DMS153 (cell line): ENCODE data around the gene IRF9.

Source experiments
- DNase-seq: peaks from one replicate; lab custom pipeline; 2025; lab: John Stamatoyannopoulos, UW

Gene IRF9

DNA sequence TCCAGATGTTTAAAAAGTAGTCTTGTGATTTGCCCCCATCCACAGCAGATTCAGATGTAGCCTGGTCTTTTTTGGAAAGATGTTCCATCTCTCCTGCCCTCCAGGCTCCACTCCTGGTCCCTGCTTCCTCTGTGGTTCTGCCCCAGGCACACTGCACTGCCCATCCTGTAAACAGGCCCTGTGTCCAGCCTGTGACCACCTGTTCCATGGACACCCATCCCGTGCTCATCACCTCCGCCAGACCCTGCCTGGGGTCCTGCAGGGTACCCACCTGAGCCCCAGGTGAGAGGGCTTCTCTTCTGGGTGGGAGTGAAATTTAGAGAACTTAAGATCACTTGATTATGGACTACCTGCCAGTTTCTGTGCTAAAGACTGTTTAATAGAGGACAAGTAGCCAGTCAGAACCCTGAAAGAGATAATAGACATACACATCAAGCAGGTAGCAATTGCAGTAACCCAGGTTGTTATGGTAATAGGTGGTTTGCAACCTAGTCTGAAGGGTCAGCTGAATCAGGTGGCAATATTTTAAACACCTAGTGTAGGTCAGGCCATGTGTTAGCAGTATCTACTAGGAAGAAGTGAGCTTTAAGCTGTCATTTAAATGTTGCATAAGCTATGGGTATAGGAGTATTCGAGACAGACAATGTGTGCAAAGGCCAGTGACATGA, 11.6 kb upstream of the IRF9 start:
- no peak for DNase-seq

DNA sequence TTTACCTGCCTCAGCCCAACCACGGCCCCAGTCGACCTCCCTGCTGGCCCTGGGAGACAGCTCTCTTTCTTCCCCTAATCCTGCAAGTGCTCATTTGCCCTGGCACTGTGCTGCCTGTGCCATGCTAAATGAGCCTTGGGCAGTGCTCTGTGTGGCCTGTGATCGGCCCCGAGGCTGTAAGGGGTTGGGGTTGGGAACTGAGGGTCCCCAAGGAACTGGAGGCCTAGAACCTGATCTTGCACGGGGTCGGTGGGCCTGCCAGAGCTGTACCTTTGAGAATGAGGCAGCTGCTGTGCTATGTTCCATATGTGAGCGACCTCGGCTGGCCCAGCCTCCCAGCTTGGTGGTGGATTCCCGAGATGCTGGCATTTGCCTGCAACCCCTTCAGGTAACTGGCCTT, 11.0 kb upstream of the IRF9 start:
- DNase-seq = no peak

- DNase-seq = no peak
These were observed 10.5 kb upstream of the IRF9 start for GRCh38 chr14:24150567-24150966.

DNA sequence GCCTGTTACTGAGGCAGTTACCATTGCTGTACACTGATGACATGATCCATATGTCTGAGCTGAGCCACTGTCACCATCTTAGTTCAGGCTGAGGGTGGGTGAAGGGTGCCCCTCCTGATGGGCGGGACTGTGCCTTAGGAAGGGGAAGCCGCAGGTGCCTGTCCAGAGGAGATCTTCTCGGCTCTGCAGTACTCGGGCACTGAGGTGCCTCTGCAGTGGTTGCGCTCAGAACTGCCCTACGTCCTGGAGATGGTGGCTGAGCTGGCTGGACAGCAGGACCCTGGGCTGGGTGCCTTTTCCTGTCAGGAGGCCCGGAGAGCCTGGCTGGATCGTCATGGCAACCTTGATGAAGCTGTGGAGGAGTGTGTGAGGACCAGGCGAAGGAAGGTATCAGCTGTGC, 10.1 kb upstream of the IRF9 start:
- no peak for DNase-seq

- DNase-seq = no peak
These were observed 9.5 kb upstream of the IRF9 start for GRCh38 chr14:24151404-24152080.

DNA sequence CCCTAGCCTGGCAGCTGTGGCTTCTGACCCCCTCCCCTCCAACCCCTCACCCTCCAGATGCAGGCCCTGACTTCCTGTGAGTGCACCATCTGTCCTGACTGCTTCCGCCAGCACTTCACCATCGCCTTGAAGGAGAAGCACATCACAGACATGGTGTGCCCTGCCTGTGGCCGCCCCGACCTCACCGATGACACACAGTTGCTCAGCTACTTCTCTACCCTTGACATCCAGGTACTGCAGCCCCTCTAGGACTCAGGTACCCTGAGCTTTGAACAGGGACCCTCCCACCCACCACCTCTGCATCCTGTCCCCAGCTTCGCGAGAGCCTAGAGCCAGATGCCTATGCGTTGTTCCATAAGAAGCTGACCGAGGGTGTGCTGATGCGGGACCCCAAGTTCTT, 6.0 kb upstream of the IRF9 start:
- no peak for DNase-seq

GRCh38 chr14:24156840-24157239, 4.2 kb upstream of the IRF9 start:
- DNase-seq = no peak

DNA sequence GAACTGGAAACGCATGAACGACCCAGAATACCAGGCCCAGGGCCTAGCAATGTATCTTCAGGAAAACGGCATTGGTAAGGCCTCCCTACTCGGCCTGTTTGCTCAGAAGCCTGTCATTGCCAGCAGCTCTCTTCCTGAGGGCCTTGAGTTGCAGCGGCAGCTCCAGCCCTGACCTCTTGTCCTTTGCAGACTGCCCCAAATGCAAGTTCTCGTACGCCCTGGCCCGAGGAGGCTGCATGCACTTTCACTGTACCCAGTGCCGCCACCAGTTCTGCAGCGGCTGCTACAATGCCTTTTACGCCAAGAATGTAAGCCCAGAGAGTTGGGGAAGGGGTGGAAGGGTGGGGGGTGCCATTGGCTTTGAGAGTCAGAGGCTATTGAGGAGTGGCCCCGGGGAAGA, 3.7 kb upstream of the IRF9 start:
- DNase-seq = no peak

DNA sequence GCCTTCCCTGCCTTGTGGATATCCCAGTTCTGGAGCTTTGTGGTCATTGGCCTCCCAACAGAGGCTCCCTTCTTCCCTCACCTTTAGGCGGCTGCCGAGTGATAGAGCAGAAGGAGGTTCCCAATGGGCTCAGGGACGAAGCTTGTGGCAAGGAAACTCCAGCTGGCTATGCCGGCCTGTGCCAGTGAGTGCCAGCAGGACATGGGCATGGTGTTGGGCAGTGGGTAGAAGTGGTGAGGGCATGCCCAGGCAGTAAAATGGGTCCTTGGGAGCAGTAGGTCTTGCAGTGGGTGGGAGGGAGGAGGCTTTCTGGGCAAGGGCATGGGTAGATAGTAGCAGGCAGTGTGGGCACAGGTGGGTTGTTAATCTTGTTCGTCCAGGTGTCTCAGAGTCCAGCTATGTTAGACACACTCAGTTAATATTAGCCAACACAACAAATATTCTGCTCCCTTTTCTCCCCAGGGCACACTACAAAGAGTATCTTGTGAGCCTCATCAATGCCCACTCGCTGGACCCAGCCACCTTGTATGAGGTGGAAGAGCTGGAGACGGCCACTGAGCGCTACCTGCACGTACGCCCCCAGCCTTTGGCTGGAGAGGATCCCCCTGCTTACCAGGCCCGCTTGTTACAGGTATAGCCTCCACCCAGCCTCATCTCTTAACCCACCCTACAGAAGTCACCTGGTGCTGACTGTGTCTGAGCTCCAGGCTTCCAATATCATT, 1.1 kb upstream of the IRF9 start:
- DNase-seq = no peak

DNA sequence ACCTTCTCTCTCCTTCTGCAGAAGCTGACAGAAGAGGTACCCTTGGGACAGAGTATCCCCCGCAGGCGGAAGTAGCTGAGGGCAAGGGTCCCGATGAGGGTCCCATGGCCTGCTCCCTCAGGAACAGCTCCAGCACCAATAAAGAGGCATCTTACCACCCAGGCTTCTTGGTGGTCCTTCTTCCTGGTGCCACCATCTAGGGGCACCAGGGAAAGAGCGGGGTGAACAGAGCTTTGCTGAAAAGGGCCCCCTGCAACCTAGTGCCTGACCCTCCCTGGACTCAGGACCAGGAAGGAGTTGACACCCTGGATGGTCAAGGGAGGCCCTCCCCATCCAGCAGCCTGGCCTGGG, 591 bp upstream of the IRF9 start:
- no peak for DNase-seq

DNA sequence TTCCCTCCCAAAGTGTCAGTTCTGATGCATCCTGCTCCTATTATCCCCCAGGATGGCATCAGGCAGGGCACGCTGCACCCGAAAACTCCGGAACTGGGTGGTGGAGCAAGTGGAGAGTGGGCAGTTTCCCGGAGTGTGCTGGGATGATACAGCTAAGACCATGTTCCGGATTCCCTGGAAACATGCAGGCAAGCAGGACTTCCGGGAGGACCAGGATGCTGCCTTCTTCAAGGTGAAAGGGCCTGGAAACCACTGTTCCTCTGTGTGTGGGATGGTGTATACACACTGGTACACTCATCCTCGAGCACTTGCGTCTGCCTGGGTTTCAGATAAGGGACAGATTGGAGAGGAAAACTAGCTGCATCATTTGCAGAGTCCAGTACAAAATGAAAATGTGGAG, 1.0 kb downstream of the IRF9 start:
- no peak for DNase-seq

DNA sequence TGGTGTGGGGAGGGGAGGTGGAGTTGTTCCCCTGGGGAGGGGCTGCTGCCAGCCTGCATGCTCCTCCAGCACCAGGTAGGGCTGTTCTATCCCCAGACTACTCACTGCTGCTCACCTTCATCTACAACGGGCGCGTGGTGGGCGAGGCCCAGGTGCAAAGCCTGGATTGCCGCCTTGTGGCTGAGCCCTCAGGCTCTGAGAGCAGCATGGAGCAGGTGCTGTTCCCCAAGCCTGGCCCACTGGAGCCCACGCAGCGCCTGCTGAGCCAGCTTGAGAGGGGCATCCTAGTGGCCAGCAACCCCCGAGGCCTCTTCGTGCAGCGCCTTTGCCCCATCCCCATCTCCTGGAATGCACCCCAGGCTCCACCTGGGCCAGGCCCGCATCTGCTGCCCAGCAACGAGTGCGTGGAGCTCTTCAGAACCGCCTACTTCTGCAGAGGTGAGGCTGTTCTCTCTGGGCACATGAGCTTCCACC, 3.5 kb downstream of the IRF9 start:
- DNase-seq = no peak

DNA sequence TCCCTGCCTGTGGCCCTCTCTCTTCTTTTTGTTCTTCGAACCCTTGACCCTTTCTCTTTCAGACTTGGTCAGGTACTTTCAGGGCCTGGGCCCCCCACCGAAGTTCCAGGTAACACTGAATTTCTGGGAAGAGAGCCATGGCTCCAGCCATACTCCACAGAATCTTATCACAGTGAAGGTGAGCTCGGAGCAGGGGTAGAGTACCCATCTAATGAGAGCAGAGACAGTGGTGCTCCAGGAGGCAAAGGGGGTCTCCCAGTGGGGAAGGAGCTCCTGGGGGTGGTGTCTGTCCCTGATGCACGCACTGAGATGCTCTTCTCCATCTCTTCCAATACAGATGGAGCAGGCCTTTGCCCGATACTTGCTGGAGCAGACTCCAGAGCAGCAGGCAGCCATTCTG, 4.7 kb downstream of the IRF9 start:
- no peak for DNase-seq

GRCh38 chr14:24167469-24168114, 6.5 kb downstream of the IRF9 start:
- DNase-seq = no peak

GRCh38 chr14:24171422-24172260, 10.6 kb downstream of the IRF9 start, which contains the start of gene REC8:
REC8 (plus strand) TSS chr14:24172080; CDS start chr14:24172553, 473 bp downstream.
- DNase-seq = peak; percentile 94

DNA sequence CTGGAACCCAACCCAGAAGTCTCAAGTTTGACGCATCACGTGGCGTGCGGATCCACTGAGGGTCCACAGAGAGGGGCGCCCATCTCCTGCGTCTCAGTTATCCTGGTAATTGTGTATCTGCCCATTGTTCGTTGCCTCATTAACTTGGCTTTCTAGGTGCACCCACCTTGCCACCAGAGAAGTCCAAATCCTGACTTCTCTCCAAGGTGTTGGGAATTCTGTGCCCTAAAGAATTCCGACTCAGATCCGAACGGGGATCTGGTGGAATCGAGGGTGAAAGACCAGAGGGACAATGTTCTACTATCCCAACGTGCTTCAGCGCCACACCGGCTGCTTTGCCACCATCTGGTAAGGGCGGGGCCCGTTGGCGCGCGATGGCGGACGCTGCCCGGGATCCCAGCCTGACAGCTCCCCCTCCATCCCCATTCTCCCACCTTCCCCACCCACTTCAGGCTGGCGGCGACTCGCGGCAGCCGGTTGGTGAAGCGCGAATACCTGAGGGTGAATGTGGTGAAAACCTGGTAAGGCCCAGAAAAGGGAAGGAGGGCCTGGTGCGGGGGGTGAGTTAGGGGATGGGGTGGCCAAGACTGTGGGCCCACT, 11.3 kb downstream of the IRF9 start:
- no peak for DNase-seq

GRCh38 chr14:24172871-24173281, 11.8 kb downstream of the IRF9 start:
- DNase-seq = no peak

- no peak for DNase-seq
These were observed 15.5 kb downstream of the IRF9 start for GRCh38 chr14:24176599-24176998.

- no peak for DNase-seq
These were observed 16.2 kb downstream of the IRF9 start for GRCh38 chr14:24177041-24177825.

- no peak for DNase-seq
These were observed 16.8 kb downstream of the IRF9 start for GRCh38 chr14:24177891-24178290.
